ENCODE results near the gene GPR107.
A peak's percentile ranks its signal among the peaks of the same experiment; 100 is the strongest.
"Not testable (repeated sequence)": the region's sequence is repeated elsewhere in the genome, so short reads cannot be mapped to it uniquely, and the experiment has no call there.

The GPR107 gene

DNA sequence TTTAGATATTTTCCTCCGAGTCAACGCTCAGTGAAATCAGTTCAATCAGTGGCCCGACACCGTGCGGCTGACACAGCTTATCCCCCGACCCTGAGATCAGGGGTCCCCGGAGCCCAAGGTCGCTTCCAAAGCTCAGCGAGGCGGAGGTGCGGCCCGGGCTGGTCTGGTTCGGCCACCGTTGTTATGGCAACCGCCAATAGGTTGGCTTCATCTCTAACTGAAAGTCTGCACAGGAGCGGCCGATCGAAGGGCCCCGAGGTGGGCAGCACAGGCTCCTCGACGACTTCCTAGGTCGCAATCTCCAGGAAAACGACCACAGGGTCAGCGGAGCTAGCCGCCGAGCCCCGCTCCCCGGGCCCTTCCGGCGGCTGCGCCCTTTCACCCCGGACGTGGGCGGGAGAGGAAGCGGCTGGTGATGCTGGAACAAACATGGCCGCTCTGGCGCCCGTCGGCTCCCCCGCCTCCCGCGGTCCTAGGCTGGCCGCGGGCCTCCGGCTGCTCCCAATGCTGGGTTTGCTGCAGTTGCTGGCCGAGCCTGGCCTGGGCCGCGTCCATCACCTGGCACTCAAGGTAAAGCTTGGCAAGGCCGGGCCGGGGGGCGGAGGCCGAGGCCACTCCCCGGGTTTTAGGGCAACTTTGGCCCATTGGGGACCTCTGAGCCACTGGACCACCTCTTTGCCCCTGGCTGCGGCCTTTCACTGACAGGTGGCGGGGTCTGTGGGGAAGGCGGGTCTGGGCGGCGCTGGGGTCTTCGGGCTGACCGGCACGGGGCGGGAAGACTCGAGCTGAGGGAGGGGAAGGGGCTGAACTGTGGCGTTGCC lies at the start of gene GPR107:
GPR107 (plus strand) TSS at position 403 of the 821 bp plus-strand sequence; CDS start at position 430, 27 bp downstream.
- intact Hi-C loops (cut with DNase I): no loop called here
- DNase-seq: peak; percentile 66 to 95 (median 78)

DNA sequence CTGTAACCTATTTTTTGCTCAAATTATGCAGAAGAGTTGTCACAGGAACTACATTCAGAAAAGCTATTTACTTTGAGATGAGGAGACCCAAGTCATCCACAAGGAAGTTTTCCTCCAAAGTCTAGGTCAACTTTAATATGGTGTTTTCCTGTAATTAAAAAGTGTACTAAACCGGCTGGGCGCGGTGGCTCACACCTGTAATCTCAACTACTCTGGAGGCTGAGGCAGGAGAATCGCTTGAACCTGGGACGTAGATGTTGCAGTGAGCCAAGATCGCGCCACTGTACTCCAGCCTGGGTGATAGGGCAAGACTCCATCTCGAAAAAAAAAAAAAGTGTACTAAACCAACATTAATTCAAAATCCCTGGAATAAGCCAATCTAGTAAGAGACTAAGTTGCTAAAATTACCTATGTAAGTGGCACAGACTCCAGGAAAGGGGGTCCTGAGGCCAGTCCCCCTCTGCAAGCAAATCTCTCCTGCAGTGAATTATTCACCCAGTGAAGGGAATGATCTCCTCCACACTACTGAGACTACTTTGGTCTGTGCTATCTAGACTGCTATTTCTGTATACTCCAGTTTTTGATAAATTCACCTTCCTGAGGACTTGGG lies 49.7 kb upstream of the GPR107 start:
- intact Hi-C loops (cut with DNase I): no loop called here
- no peak for DNase-seq

- intact Hi-C loops (cut with DNase I): not testable (repeated sequence)
- peak in 1 of 10 donors; percentile 55 for DNase-seq
Observed at GRCh38 chr9:130006952-130007351, 46.8 kb upstream of the GPR107 start.

GRCh38 chr9:130008538-130008937 lies 45.2 kb upstream of the GPR107 start:
- intact Hi-C loops (cut with DNase I): no loop called here
- DNase-seq: no peak

- DNase-seq; intact Hi-C loops (cut with DNase I): not testable (repeated sequence)
Observed at GRCh38 chr9:130009546-130009945, 44.2 kb upstream of the GPR107 start.

DNA sequence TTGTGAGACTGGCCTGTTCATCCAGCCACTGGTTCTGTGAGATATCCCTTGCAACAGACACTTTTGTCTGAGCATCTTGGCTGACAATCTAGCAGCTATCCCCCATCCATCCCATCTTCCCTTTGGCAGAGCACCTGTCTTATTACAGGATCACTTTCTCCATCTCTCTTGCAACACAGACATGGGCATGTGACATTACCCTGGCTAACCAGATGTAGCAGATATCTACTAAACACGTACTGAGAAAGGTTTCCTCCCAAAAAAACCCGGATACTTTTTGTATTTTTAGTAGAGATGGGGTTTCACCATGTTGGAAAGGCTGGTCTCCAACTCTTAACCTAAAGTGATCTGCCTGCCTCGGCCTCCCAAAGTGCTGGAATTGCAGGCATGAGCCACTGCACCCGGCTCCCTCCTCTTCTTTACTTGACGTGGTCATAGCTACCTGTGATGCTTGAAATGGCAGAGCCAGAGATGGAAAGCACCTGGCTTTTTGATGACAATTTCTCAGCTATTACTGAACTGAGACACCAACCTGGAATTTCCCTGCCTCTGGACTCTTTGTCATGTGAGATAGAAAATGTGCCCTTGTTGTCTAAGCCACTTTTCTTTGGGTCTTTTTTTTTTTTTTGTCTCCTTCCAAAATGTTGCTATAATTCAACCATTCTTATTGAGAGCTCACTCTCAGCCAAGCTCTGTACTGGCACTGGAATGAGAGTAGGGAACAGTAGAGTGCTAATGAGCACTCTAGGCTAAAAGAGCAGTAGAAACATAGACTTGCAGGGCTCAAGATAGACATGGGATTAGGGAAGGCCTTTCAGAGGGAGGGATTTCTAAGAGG lies 43.3 kb upstream of the GPR107 start:
- intact Hi-C loops (cut with DNase I): no loop called here
- DNase-seq: no peak

DNA sequence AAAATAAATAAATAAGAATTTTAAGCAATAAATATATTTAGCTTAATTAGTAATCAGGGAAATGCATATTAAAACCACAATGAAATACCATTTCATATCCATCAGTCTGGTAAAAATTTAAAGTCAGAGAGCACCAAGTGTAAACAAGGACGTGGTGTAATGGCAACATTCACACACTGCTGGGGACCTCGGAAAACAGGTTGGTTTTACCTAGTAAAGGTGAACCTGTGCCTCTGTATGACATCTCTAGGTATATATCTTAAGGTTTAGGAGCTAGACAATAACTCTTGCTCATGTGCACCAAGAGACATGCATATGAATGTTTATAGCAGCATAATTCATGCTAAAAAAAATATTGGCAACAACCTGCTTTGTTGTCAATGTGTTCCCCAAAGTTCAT lies 40.4 kb upstream of the GPR107 start:
- no peak for DNase-seq

DNA sequence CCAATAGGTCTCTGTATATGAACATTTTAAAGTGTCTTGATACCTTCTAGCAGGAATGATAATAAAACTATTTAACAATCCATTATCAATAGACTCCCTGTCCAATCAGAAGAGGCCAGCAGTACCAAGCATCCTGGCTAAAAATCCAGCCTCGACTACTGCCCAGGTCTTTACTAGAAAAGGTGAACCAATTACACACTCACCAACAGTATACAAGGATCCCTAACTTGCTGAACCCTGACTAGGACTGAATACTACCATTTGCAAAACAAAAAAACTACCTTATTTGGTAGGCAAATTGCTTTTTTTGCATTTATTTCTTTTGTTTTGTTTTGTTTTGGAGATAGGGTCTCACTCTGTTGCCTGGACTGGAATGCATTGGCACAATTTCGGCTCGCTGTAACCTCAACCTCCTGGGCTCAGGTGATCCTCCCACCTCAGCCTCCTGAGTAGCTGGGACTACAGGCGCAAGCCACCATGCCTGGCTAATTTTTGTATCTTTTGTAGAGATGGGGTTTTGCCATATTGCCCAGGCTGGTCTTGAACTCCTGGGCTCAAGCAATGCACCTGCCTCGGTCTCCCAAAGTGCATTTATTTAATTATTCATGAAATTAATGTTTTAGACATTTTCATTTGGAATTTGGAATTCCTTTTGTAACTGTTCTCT lies 38.2 kb upstream of the GPR107 start:
- intact Hi-C loops (cut with DNase I): no loop called here
- no peak for DNase-seq

More for the DNA sequence above, 40.4 kb upstream of the GPR107 start:
- intact Hi-C loops (cut with DNase I): no loop called here

- no peak for DNase-seq
- intact Hi-C loops (cut with DNase I): no loop called here
Observed at GRCh38 chr9:130017076-130017475, 36.6 kb upstream of the GPR107 start.

DNA sequence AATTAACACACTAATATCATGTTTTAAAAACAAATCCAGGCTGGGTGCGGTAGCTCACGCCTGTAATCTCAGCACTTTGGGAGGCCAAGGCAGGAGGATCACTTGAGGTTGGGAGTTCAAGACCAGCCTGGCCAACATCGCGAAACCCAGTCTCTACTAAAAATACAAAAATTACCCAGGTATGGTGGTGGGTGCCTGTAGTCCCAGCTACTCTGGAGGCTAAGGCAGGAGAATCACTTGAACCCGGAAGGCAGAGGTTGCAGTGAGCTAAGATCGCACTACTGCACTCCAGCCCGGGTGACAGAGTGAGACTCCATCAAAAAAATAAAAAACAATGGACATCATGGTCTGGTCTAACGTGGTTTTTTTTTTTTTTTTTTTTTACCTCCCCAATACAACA lies 36.2 kb upstream of the GPR107 start:
- DNase-seq: not testable (repeated sequence)

DNA sequence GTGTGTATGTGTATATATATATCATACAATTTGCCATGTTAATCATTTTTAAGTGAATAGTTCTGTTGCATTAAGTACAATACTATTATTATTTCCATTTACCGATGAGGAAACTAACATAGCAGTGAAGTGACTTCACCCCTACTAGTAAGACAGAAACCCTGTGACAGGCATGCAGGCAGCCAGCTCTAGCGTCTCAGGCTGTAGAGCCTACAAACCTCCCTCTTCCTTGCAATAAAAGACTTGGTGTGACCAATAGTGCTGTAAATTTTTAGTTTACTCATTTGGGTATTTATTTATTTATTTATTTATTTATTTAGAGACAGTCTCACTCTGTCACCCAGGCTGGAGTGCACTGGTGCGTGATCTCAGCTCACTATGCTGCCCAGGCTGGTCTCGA lies 35.4 kb upstream of the GPR107 start:
- DNase-seq: no peak
- intact Hi-C loops (cut with DNase I): no loop called here

More for the DNA sequence above, 36.2 kb upstream of the GPR107 start:
- intact Hi-C loops (cut with DNase I): not testable (repeated sequence)

GRCh38 chr9:130020618-130021017 lies 33.1 kb upstream of the GPR107 start:
- no peak for DNase-seq
- intact Hi-C loops (cut with DNase I): no loop called here

DNA sequence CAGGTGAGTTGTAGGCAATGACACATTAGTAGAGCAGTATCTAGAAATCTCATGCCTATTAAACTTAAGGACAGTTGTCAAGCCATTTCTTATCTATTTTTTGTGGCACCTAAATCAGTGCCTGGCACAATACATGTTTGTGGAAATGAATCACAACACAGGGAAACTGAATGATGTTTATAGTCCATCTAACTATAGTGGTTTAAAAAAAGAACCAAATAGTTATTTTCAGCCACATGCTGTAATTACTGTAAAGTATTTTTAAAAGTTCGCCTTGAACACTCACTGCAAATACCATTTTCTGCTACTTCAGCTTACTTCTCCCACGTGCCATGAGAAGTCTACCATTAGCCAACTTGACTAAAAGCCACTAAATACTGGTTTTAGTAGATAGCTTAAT lies 32.6 kb upstream of the GPR107 start:
- no peak for DNase-seq
- intact Hi-C loops (cut with DNase I): no loop called here

GRCh38 chr9:130021842-130022241 lies 31.9 kb upstream of the GPR107 start:
- DNase-seq; intact Hi-C loops (cut with DNase I): not testable (repeated sequence)

DNA sequence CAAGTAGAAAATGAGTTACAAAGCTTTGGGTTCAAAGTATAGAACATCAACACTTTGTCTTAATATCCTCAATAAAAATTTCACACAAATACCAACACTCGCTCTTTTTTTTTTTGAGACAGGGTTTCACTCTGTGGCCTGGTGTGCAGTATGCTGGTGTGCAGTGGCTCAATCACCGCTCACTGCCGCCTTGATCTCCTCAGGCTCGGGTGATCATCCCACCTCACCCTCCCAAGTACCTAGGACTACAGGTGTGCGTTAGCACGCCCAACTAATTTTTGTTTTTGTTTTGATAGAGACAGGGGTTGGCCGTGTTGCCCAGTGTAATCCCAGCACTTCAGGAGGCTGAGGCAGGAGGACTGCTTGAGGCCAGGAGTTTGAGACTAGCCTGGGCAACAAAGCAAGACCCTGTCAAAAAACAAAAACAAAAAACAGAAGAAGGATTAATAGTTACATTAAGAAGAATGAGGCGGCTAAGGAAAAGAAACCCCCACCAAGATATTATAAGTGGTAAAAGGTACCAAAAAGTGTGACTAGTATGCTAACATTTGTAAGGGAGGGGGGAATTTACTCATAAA lies 31.1 kb upstream of the GPR107 start:
- intact Hi-C loops (cut with DNase I): no loop called here
- DNase-seq: no peak

- intact Hi-C loops (cut with DNase I): no loop called here
- no peak for DNase-seq
Observed at GRCh38 chr9:130023144-130023787, 30.4 kb upstream of the GPR107 start.

DNA sequence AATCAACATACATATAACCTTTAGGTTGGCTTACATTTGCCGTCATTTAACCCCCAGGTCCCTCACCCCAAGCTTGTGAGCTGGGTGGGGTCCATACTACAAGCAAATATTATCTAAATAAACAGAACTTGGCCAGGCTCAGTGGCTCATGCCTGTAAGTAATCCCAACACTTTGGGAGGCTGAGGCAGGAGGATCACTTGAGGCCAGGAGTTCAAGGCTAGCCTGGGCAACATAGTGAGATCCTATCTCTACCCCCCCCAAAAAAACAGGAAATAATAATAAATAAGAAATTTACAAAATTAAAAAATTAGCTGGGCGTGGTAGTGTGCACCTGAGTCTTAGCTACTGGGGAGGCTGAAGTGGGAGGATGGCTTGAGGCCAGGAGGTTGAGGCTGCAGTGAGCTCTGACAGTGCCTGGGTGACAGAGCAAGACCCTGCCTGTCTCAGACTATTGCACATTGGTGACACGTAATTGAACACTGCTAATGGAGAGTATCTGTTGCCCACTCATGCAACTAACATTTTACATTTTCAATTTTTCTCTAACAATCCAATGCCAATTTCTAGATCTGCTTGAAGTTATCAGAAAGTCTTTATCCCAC lies 29.6 kb upstream of the GPR107 start:
- intact Hi-C loops (cut with DNase I): no loop called here
- no peak for DNase-seq

- intact Hi-C loops (cut with DNase I): no loop called here
- DNase-seq: no peak
Observed at GRCh38 chr9:130024597-130024994, 29.1 kb upstream of the GPR107 start.

DNA sequence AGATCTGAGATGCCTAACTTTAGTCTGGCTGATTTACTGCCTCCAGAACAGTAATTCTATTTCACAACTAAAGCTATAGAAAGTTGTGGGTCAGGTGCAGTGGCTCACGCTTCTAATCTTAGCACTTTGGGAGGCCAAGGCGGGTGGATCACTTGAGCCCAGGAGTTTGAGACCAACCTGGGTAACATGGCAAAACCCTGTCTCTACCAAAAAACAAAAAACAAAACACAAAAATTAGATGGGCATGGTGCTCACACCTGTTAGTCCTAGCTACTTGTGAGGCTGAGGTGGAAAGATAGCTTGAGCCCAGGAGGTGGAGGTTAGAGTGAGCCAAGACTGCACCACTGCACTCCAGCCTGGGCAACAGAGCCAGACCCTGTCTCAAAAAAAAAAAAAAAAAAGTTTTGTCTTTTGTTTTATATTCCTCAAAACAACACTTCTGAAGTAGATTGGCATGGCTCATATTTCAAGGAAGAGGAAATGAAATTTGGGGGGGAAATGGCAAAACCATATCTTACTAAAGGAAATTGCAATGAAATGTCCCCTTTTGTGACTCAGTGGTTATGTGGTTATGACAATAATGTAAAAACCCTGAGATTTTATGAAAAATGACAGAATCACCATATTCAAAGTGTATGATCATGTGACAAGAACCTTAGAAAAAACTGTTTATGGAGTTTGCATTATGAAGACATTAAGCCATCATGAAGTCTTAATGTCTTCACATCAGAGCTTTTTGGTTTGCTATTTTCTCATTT lies 26.9 kb upstream of the GPR107 start:
- intact Hi-C loops (cut with DNase I): no loop called here
- no peak for DNase-seq
